ENCODE measurements around the gene SLC7A6. TPM values are rescaled to one million over a fixed set of nuclear protein-coding genes. Genes with fewer than 3 reads are reported as not detected.
"Not testable (repeated sequence)": the region's sequence is repeated elsewhere in the genome, so short reads cannot be mapped to it uniquely, and the experiment has no call there.

Gene SLC7A6
- total RNA-seq, 1 donor from 2014 or later, result 103 TPM

DNA sequence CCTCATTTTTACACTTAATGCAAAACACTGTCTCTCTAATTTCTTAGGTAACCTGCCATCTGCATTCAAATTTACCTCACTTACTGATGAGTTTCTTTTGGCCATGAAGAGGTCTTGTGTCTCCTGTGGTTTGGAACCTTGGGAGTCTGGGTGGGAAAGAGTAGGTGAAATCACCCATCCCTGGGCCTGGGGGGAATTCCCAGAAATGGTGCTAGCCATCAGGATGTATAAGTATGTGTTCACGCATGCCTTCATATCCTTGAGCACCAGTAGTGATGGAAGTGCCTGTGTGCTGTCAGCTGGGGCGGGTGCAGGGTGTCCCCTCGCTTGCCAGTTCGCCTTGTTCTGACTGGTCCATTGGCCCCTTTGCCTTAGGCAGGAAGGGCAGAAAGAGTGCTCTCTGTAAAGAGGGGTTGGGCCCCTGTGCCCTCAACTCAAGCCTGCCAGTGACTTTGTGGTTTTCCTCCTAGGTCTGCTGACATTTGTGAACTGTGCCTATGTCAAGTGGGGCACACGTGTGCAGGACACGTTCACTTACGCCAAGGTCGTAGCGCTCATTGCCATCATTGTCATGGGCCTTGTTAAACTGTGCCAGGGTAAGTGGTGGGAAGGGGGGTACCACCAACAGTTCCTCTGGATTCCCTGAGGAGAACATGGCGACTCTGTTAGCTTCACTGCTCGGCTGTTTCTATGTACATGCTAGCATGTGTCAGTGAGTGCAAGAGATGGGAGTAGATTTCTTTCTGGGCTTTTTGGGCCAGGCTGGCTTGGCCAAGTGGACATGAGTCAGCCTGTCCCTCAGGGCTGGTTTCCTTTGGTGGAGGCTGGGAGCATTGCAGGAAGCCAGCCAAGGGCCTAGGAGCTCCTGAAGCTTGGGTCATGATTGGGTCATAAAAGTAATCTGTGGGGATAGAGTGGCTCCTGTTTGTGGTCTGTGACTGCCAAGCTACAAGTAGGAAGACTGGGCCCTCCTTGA, 23.2 kb downstream of the SLC7A6 start:
- DNase-seq, result peak; percentile 75
- H3K27me3 Mint-ChIP-seq, result no peaks in the 10 kb centered on the region
- H3K4me3 Mint-ChIP-seq, result peak overlapping the region; percentile 67
- no peaks in the 10 kb centered on the region for H3K9me3 Mint-ChIP-seq
- peaks cover 79% of the 10 kb centered on the region for H3K4me1 Mint-ChIP-seq
- peaks cover 70% of the 10 kb centered on the region for H3K36me3 Mint-ChIP-seq (ENCODE audit: low read depth)
- H3K27ac Mint-ChIP-seq, result peak overlapping the region; percentile 86
- intact Hi-C loops (cut with micrococcal nuclease), result loop anchor here (2.0 kb wide), 2 partner anchors 15 to 23 kb away; partner anchors contain the start of genes PRMT7 and SLC7A6OS

DNA sequence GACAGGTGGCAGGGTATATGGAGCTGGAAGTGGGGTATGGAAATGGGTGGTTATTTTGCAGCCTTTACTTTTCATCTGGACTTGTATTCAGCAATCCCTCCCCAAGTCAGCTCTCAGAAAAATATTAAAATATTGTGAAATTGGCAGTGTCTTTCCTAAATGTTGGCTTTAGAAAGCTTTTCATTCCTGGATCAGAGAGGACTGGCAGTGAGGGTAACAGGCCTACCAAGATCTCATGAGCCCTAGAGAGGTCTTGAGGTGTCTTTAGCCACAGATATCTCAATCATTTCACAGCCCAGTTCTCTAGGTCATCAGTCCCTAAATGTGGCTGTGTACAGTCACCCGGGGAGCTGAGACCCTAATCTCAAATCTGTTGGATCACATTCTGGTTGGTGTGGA, 23.9 kb downstream of the SLC7A6 start:
- Mint-ChIP-seq H3K36me3 (ENCODE audit: low read depth) (peaks cover 70% of the 10 kb centered on the region), H3K4me1 (peaks cover 78% of the 10 kb centered on the region), H3K4me3 (peak overlapping the region; percentile 67), H3K27ac (peak overlapping the region; percentile 86), H3K9me3 (no peaks in the 10 kb centered on the region), H3K27me3 (no peaks in the 10 kb centered on the region)
- no peak for DNase-seq
- intact Hi-C loops (cut with micrococcal nuclease), result loop anchor here (2.0 kb wide), 2 partner anchors 15 to 23 kb away; partner anchors contain the start of genes PRMT7 and SLC7A6OS

DNA sequence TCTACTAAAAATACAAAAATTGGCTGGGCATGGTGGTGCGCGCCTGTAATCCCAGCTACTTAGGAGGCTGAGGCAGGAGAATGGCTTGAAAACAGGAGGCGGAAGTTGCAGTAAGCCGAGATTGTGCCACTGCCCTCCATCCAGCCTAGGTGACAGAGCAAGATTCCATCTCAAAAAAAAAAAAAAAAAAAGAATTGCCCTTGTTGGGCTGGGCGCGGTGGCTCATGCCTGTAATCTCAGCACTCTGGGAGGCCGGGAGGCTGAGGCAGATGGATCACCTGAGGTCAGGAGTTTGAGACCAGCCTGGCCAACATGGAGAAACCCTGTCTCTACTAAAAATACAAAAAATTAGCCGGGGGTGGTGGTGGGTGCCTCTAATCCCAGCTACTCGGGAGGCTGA, 24.5 kb downstream of the SLC7A6 start:
- not testable (repeated sequence) for H3K4me3 Mint-ChIP-seq, DNase-seq, H3K27me3 Mint-ChIP-seq, H3K9me3 Mint-ChIP-seq
- Mint-ChIP-seq H3K4me1 (peaks cover 77% of the 10 kb centered on the region), H3K36me3 (ENCODE audit: low read depth) (peaks cover 69% of the 10 kb centered on the region), H3K27ac (peak overlapping the region; percentile 94)
- intact Hi-C loops (cut with micrococcal nuclease), result loop anchor here (2.0 kb wide), 2 partner anchors 16 to 22 kb away; partner anchors contain the start of genes PRMT7 and SLC7A6OS

DNA sequence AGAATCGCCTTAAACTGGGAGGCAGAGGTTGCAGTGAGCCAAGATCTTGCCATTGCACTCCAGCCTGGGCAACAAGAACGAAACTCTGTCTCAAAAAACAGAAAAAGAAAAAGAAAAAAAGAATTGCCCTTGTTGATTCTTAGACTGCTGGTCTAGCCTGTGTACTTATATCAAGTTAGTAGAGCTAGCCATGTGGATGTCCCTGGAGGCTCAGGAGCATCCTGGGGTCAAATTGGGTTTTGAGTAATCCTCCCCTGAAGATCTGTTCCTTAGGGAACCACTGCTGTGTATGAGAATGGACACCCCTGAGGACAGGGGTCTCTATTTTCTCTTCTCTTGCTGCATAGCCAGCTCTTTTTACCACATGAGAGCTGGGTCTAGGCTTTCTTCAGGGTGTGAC, 24.9 kb downstream of the SLC7A6 start:
- Mint-ChIP-seq H3K27ac (peak overlapping the region; percentile 94), H3K4me3 (peak overlapping the region; percentile 72), H3K9me3 (no peaks in the 10 kb centered on the region), H3K4me1 (peaks cover 75% of the 10 kb centered on the region), H3K27me3 (no peaks in the 10 kb centered on the region), H3K36me3 (ENCODE audit: low read depth) (peaks cover 71% of the 10 kb centered on the region)
- DNase-seq, result no peak
- intact Hi-C loops (cut with micrococcal nuclease), result loop anchor here (2.0 kb wide), 2 partner anchors 16 to 22 kb away; partner anchors contain the start of genes PRMT7 and SLC7A6OS

DNA sequence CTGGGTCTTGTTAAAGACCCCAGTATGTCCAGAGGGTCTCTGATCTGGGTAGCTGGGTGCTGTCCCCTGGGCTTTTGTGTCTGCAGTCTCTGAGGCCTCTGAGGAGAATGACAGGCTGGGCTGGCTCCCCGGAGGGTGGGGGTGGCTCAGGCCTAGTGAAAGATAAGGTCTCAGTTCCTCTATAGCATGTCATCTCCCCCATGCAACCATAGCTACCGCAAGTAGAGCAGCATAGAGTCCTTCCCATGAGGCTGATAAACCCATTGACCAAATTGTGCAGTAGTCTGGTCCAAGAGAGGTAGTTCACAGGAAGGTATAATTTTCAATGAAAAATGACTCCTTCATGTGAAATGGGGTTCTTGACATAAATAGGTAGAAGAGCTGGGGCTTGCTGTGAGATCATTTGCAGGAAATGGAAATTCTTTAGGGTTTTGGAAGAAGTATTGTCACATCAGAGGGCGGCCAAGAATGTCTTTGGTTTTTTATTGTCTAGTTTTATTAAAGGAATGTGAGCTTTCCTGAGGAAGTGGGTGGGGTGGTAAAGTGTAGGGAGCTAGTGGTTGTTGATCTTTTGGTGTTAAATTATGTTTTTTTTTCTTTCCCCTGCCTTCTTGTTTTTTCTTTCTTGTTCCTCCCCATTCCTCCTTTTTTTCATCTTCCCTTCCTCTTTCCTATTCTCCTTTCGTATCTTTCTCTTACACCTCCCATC, 25.4 kb downstream of the SLC7A6 start:
- Mint-ChIP-seq H3K4me1 (peaks cover 72% of the 10 kb centered on the region), H3K36me3 (ENCODE audit: low read depth) (peaks cover 76% of the 10 kb centered on the region), H3K27me3 (no peaks in the 10 kb centered on the region), H3K27ac (peak overlapping the region; percentile 94), H3K9me3 (no peaks in the 10 kb centered on the region), H3K4me3 (peak overlapping the region; percentile 72)
- intact Hi-C loops (cut with micrococcal nuclease), result loop anchor here (2.0 kb wide), 2 partner anchors 17 to 21 kb away; partner anchors contain the start of genes PRMT7 and SLC7A6OS
- DNase-seq, result peak; percentile 86

DNA sequence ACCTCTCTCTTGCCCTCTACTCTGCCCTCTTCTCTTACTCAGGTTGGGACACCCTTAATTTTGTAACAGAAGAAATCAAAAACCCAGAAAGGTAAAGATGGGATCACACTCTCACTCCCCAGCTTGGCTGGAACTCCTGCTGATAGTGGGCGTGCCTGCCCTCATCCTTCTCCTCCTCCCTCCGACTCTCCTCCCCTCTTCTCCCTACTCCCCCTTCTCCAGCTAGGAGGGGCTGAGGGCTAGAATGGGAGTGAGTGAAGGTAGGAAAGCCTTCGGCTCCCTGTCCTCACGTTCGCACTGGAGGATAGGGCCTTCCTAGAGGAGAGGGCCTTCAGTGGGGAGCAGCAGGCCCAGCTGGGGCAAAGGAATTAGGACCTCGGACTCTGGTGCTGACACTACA, 26.1 kb downstream of the SLC7A6 start:
- H3K9me3 Mint-ChIP-seq, result no peaks in the 10 kb centered on the region
- H3K4me1 Mint-ChIP-seq, result peaks cover 66% of the 10 kb centered on the region
- H3K4me3 Mint-ChIP-seq, result peak overlapping the region; percentile 72
- H3K27me3 Mint-ChIP-seq, result no peaks in the 10 kb centered on the region
- no peak for DNase-seq
- peak overlapping the region; percentile 94 for H3K27ac Mint-ChIP-seq
- intact Hi-C loops (cut with micrococcal nuclease), result no loop called here
- peaks cover 72% of the 10 kb centered on the region for H3K36me3 Mint-ChIP-seq (ENCODE audit: low read depth)

DNA sequence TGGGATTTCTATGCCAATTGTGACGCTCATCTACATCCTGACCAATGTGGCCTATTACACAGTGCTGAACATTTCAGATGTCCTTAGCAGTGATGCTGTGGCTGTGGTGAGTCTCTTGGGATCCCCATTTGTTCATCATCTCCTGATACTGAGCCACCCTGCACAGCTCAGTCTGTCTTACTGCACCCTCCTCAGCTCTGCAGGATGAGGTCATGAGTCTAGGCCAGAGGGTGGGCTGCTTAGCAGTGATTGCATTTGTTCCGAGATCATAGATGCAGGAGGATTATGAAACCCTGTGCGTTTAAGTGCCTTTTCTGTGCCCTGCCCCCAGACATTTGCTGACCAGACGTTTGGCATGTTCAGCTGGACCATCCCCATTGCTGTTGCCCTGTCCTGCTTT, 26.9 kb downstream of the SLC7A6 start:
- DNase-seq, result no peak
- H3K27ac Mint-ChIP-seq, result peak overlapping the region; percentile 76
- H3K27me3 Mint-ChIP-seq, result no peaks in the 10 kb centered on the region
- peaks cover 66% of the 10 kb centered on the region for H3K4me1 Mint-ChIP-seq
- H3K9me3 Mint-ChIP-seq, result no peaks in the 10 kb centered on the region
- peak overlapping the region; percentile 25 for H3K4me3 Mint-ChIP-seq
- H3K36me3 Mint-ChIP-seq (ENCODE audit: low read depth), result peaks cover 73% of the 10 kb centered on the region
- intact Hi-C loops (cut with micrococcal nuclease), result no loop called here

DNA sequence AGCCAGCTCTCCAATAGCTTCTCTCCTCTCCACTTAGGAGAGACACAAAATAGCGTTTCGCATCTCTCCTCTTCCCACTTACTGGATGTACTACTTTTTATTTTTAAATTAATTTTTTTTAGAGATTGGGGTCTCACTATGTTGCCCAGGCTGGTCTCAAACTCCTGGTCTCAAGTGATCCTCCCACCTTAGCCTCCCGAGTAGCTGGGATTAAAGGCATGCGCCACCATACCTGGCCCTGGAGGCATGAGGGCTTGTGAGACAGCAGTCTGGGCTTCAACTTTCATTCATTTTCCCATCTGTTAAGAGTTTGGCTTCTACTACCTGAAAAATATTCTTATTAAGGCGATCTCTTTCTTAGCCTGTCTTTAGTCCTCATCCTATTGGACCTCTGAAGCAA, 28.1 kb downstream of the SLC7A6 start:
- peak overlapping the region; percentile 24 for H3K4me3 Mint-ChIP-seq
- peaks cover 73% of the 10 kb centered on the region for H3K36me3 Mint-ChIP-seq (ENCODE audit: low read depth)
- no peaks in the 10 kb centered on the region for H3K9me3 Mint-ChIP-seq
- intact Hi-C loops (cut with micrococcal nuclease), result no loop called here
- peak overlapping the region; percentile 76 for H3K27ac Mint-ChIP-seq
- no peak for DNase-seq
- no peaks in the 10 kb centered on the region for H3K27me3 Mint-ChIP-seq
- H3K4me1 Mint-ChIP-seq, result peaks cover 58% of the 10 kb centered on the region

DNA sequence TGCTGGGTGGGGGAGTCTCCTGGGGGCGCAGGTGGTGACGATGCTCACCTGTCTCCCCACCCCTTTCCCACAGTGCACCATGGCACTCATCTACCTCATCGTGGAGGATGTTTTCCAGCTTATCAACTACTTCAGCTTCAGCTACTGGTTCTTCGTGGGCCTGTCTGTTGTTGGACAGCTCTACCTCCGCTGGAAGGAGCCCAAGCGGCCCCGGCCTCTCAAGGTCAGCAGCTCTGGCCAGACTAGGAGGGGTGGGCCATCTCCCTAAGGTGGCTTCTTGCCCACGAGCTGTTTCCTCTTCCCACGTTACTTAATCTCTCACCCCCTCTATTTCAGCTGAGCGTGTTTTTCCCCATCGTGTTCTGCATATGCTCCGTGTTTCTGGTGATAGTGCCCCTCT, 32.0 kb downstream of the SLC7A6 start:
- Mint-ChIP-seq H3K27ac (no peak overlapping the region), H3K36me3 (ENCODE audit: low read depth) (peaks cover 80% of the 10 kb centered on the region), H3K9me3 (no peaks in the 10 kb centered on the region), H3K4me3 (no peak overlapping the region), H3K27me3 (no peaks in the 10 kb centered on the region), H3K4me1 (peaks cover 30% of the 10 kb centered on the region)
- intact Hi-C loops (cut with micrococcal nuclease), result no loop called here
- no peak for DNase-seq

DNA sequence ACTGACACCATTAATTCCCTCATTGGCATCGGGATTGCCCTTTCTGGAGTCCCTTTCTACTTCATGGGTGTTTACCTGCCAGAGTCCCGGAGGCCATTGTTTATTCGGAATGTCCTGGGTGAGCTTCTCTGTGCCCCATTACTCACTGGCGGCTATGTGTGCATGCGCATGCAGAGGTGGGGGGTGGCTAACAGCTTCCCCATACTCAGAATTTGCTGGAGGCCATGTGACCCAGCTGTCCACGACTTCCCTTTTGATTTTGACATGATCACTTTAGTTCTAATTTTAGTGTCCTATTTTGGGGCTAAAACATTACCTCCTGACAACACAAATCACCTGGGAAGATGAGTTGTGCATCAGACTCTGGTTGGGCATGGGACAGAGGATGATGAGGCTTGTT, 32.4 kb downstream of the SLC7A6 start:
- H3K27ac Mint-ChIP-seq, result peak overlapping the region; percentile 40
- H3K9me3 Mint-ChIP-seq, result no peaks in the 10 kb centered on the region
- no peaks in the 10 kb centered on the region for H3K27me3 Mint-ChIP-seq
- no peak overlapping the region for H3K4me3 Mint-ChIP-seq
- H3K4me1 Mint-ChIP-seq, result peaks cover 28% of the 10 kb centered on the region
- intact Hi-C loops (cut with micrococcal nuclease), result no loop called here
- peaks cover 79% of the 10 kb centered on the region for H3K36me3 Mint-ChIP-seq (ENCODE audit: low read depth)
- DNase-seq, result no peak

DNA sequence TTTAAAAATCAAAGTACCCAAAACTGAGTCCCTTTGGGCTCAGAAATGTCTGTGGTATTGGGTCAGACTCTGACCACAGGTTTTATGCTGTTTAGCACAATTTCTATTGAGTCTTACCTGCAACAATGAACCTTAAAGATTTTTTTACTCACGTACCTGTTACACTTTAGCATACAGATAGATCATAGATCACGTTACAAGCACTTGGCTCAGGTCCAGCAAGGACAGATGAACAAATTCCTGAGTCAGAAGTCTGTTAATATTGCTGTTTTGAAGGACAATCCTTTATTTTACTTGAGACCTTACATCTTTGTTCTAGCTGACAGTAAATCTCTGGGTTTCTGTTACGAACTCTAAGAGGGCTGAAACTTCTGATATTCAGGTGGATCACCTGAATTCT, 33.6 kb downstream of the SLC7A6 start:
- no peaks in the 10 kb centered on the region for H3K27me3 Mint-ChIP-seq
- no peak for DNase-seq
- peaks cover 20% of the 10 kb centered on the region for H3K4me1 Mint-ChIP-seq
- peak overlapping the region; percentile 27 for H3K27ac Mint-ChIP-seq
- H3K9me3 Mint-ChIP-seq, result no peaks in the 10 kb centered on the region
- peaks cover 76% of the 10 kb centered on the region for H3K36me3 Mint-ChIP-seq (ENCODE audit: low read depth)
- no peak overlapping the region for H3K4me3 Mint-ChIP-seq
- intact Hi-C loops (cut with micrococcal nuclease), result no loop called here

DNA sequence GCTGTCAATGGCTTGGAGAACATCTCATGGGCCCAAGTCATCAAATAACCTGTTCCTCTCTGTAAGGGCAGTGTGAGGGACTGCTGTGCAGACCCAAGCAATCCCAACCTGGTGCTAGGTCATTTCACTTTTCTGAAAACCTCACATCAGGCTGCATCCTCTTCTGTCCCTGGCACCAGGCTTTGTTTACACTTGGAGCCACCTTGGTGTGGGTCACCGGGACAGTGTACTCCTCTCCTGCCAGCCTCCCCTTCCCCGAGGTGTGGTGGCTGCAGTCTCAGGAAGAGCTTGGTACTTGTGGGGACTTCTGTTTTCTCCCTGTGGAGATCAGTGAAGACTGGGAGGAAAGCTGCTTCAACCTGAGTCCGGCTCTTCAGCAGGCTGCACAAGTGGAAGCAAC, 34.0 kb downstream of the SLC7A6 start:
- intact Hi-C loops (cut with micrococcal nuclease), result no loop called here
- peaks cover 18% of the 10 kb centered on the region for H3K4me1 Mint-ChIP-seq
- no peak for DNase-seq
- no peaks in the 10 kb centered on the region for H3K9me3 Mint-ChIP-seq
- H3K27ac Mint-ChIP-seq, result peak overlapping the region; percentile 14
- H3K36me3 Mint-ChIP-seq (ENCODE audit: low read depth), result peaks cover 75% of the 10 kb centered on the region
- no peaks in the 10 kb centered on the region for H3K27me3 Mint-ChIP-seq
- H3K4me3 Mint-ChIP-seq, result no peak overlapping the region

DNA sequence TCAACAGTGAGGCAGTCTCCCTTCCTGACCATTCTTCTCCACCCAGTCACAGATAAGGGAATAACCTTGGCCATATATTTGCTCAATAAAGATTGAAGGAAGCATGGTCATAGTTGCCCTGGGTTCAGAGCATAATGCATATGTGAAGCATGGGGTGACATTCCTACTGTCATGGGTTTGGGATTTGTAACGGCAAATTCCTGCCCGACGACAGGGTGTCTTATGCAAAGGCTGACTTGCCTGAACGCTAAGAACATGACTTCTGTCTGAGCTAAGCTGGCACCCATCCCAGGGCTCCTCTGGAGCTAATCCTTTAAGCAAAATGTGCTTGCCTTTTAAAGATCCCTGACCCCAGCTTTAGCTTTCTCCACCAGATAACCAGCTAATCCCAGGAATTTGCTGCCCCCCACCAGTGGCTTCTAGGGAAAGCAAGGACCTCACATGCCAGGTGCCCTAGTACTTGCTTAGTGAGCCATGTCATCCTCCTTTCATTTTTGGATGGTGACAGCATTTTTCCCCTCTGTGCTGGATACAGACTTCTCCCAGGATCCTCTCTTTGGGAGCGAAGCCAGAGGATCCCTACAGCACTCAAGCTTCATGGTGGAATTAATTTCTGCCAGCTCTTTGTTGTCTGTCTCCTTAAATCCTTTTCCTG, 34.7 kb downstream of the SLC7A6 start:
- H3K36me3 Mint-ChIP-seq (ENCODE audit: low read depth), result peaks cover 77% of the 10 kb centered on the region
- H3K27ac Mint-ChIP-seq, result no peak overlapping the region
- H3K9me3 Mint-ChIP-seq, result no peaks in the 10 kb centered on the region
- DNase-seq, result no peak
- H3K4me1 Mint-ChIP-seq, result peaks cover 16% of the 10 kb centered on the region
- H3K27me3 Mint-ChIP-seq, result no peaks in the 10 kb centered on the region
- intact Hi-C loops (cut with micrococcal nuclease), result no loop called here
- H3K4me3 Mint-ChIP-seq, result no peak overlapping the region
